PFSK-1 (cell line): ENCODE results near the gene GIT2.

Experiments
- FOXP2 ChIP-seq: optimal IDR thresholded peaks from 2 replicates; pipeline ENCODE3; 2011; ENCODE audit warnings: borderline replicate concordance, control low read depth, inconsistent platforms; ENCODE audit not compliant: insufficient read depth; ENCODE audit errors: extremely low read length, extremely low read depth
- POLR2AphosphoS5 ChIP-seq: IDR thresholded peaks from 2 replicates; pipeline ENCODE4 v1.6.1; 2012; ENCODE audit warnings: low read depth, mild to moderate bottlenecking, control low read depth, low read length, moderate library complexity
- SIN3A ChIP-seq: IDR thresholded peaks from 2 replicates; pipeline ENCODE4 v1.6.1; 2012; ENCODE audit warnings: mild to moderate bottlenecking, low read length, moderate library complexity, borderline replicate concordance; ENCODE audit not compliant: insufficient read depth
- TAF1 ChIP-seq: IDR thresholded peaks from 2 replicates; pipeline ENCODE4 v1.6.1; 2012; ENCODE audit warnings: low read length, control low read depth, borderline replicate concordance; ENCODE audit not compliant: insufficient read depth
- TF ChIP-seq, protein P1 (sequence below), 2 experiments: IDR thresholded peaks; 2 replicates each; pipeline versions ENCODE4 v1.6.1 to v1.8.0; 2011 to 2012; ENCODE audit warnings: low read depth in 2 of 2, low read length in 2 of 2, control low read depth in 1 of 2, inconsistent platforms in 1 of 2, mild to moderate bottlenecking in 1 of 2, moderate library complexity in 1 of 2; ENCODE audit not compliant: insufficient read depth in 1 of 2

GIT2 gene

GRCh38 chr12:109952160-109952858 lies 43.9 kb downstream of the GIT2 start:
- no peak for TF ChIP-seq SIN3A
- TF ChIP-seq TAF1, result no peak
- TF ChIP-seq FOXP2, result no peak
- TF ChIP-seq, protein P1, sequence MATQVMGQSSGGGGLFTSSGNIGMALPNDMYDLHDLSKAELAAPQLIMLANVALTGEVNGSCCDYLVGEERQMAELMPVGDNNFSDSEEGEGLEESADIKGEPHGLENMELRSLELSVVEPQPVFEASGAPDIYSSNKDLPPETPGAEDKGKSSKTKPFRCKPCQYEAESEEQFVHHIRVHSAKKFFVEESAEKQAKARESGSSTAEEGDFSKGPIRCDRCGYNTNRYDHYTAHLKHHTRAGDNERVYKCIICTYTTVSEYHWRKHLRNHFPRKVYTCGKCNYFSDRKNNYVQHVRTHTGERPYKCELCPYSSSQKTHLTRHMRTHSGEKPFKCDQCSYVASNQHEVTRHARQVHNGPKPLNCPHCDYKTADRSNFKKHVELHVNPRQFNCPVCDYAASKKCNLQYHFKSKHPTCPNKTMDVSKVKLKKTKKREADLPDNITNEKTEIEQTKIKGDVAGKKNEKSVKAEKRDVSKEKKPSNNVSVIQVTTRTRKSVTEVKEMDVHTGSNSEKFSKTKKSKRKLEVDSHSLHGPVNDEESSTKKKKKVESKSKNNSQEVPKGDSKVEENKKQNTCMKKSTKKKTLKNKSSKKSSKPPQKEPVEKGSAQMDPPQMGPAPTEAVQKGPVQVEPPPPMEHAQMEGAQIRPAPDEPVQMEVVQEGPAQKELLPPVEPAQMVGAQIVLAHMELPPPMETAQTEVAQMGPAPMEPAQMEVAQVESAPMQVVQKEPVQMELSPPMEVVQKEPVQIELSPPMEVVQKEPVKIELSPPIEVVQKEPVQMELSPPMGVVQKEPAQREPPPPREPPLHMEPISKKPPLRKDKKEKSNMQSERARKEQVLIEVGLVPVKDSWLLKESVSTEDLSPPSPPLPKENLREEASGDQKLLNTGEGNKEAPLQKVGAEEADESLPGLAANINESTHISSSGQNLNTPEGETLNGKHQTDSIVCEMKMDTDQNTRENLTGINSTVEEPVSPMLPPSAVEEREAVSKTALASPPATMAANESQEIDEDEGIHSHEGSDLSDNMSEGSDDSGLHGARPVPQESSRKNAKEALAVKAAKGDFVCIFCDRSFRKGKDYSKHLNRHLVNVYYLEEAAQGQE (IDR thresholded peaks at IDR 0.05; ENCODE audit: insufficient read depth in 1 of 2, low read depth in 2 of 2, low read length in 2 of 2), result no peak
- no peak for TF ChIP-seq POLR2AphosphoS5

- TF ChIP-seq FOXP2, result no peak
- TF ChIP-seq, protein P1 (IDR thresholded peaks at IDR 0.05; ENCODE audit: insufficient read depth in 1 of 2, low read depth in 2 of 2, low read length in 2 of 2), result no peak
These were observed 44.4 kb downstream of the GIT2 start for GRCh38 chr12:109951751-109952150.

DNA sequence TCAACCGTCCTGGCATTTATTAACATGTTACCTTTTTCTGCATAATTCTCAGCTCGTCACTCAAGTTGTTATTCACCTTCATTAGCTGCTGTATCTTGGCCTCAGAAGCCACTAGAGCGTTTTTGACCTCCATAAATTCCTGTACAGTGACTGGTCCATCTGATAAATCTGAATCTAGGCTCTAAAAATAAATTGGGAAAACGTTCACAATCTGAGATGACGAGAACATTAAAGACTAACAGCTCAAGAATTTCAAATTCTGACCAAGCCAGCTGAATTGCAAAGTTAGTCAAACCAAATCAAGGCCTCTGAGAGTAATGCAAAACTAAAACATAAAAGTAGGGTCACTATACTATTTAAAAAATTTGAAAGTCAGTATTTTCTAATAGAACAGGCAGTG lies 45.0 kb downstream of the GIT2 start:
- TF ChIP-seq TAF1, result no peak
- TF ChIP-seq, protein P1 (IDR thresholded peaks at IDR 0.05; ENCODE audit: insufficient read depth in 1 of 2, low read depth in 2 of 2, low read length in 2 of 2), result no peak
- TF ChIP-seq SIN3A, result no peak
- no peak for TF ChIP-seq FOXP2
- no peak for TF ChIP-seq POLR2AphosphoS5

DNA sequence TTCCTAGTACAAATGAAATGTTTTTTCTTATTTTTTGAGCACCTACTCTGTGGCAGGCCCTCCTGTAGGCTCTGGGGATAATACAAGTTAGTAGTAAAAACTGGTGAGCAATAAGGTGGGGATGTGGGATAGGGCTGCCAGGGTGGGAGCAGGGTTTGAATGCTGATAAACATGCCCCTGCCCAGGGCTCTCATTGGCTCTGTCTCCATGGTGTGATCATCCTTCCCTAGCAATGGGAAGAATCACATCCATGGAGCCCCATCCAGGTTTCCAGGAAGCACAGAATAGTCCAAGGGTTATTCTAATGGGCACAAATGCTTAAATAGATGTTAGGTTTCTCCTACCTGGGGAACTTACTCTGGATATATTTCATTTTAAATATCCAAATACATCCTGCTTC lies 45.5 kb downstream of the GIT2 start:
- TF ChIP-seq SIN3A, result no peak
- TF ChIP-seq FOXP2, result no peak
- no peak for TF ChIP-seq TAF1
- TF ChIP-seq, protein P1 (IDR thresholded peaks at IDR 0.05; ENCODE audit: insufficient read depth in 1 of 2, low read depth in 2 of 2, low read length in 2 of 2), result no peak
- no peak for TF ChIP-seq POLR2AphosphoS5

DNA sequence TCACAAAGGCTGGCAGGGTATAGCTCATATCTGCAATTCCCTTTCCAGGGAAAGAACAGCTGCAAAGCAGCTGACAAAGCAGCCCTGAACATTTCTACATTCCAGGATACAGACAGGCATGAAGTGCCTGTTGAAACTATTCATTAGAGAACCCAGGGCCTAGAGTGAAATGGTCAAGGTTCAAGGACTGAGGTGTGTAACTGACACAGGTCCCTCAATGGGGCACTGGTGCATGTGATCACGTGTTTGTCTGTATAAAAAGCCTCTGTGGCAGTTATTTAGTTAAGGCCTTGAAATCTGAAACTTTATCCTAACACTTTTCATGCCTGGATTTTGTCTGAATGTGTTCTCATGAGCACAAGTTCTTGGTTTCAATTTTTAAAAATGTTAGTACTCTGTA lies 47.1 kb downstream of the GIT2 start:
- TF ChIP-seq SIN3A, result no peak
- no peak for TF ChIP-seq FOXP2
- TF ChIP-seq TAF1, result no peak
- TF ChIP-seq, protein P1 (IDR thresholded peaks at IDR 0.05; ENCODE audit: insufficient read depth in 1 of 2, low read depth in 2 of 2, low read length in 2 of 2), result no peak
- TF ChIP-seq POLR2AphosphoS5, result no peak
